IMR-90 (cell line): ENCODE measurements around the gene ADPRS. TPM values are rescaled to one million over a fixed set of nuclear protein-coding genes. Genes with fewer than 3 reads are reported as not detected.

Experiments
- ATAC-seq: fragments of 200-7000 bp; cut with Tn5 transposase; 2 replicates; pipeline ENCODE4 v1.9.1; 2020; ENCODE audit warnings: low read depth, mild to moderate bottlenecking, moderate library complexity
- BruUV-seq: library from RNA; stranded (reverse); fragments of 400-500 nt; replicated peaks from 2 replicates; lab custom pipeline; 2021; lab: Mats Ljungman, UMichigan
- CTCF ChIA-PET: fragments of 300-600 bp; formaldehyde crosslinking; extraction: SDS; loops from one replicate; lab custom pipeline; 2021; ENCODE audit warnings: antibody characterized with exemption; lab: Yijun Ruan, JAX
- POLR2A ChIA-PET: fragments of 300-600 bp; sonication (Branson Sonifier 250); formaldehyde crosslinking; loops from one replicate; lab custom pipeline; 2022; ENCODE audit warnings: antibody characterized with exemption; ENCODE audit not compliant: unreplicated experiment; lab: Charles Lee
- DNase-seq: peaks from one replicate; pipeline ENCODE4 v3.0.0; 2013
- H2AFZ ChIP-seq: replicated peaks from 2 replicates; pipeline ENCODE3; 2013; ENCODE audit warnings: low read length, mild to moderate bottlenecking; ENCODE audit not compliant: poor library complexity
- H2AK5ac ChIP-seq: 2 replicates; pipeline ENCODE4 v1.6.1; 2013; ENCODE audit warnings: low read depth, low read length, inconsistent platforms
- H2AK9ac ChIP-seq: replicated peaks from 2 replicates; pipeline ENCODE3; 2013; ENCODE audit warnings: mild to moderate bottlenecking, low read depth, low read length, moderate library complexity; ENCODE audit not compliant: poor library complexity
- H2BK120ac ChIP-seq: 2 replicates; pipeline ENCODE4 v1.6.1; 2013; ENCODE audit warnings: low read depth, low read length, inconsistent platforms
- H2BK15ac ChIP-seq: 3 replicates; pipeline ENCODE4 v1.6.1; 2013; ENCODE audit warnings: low read depth, low read length, inconsistent platforms
- H2BK20ac ChIP-seq: 2 replicates; pipeline ENCODE4 v1.6.1; 2013; ENCODE audit warnings: low read depth, mild to moderate bottlenecking, inconsistent platforms, low read length, moderate library complexity
- H2BK5ac ChIP-seq: 2 replicates; pipeline ENCODE4 v1.6.1; 2013; ENCODE audit warnings: mild to moderate bottlenecking, low read depth, low read length, inconsistent platforms; ENCODE audit not compliant: poor library complexity, severe bottlenecking
- H3K14ac ChIP-seq: replicated peaks from 2 replicates; pipeline ENCODE4 v1.6.1; 2013; ENCODE audit warnings: low read depth, low read length, inconsistent platforms
- H3K18ac ChIP-seq: 2 replicates; pipeline ENCODE4 v1.6.1; 2013; ENCODE audit warnings: low read depth, low read length, control low read depth
- H3K23ac ChIP-seq: 2 replicates; pipeline ENCODE4 v1.6.1; 2013; ENCODE audit warnings: low read depth, low read length, inconsistent platforms
- H3K27ac ChIP-seq: 2 replicates; pipeline ENCODE4 v1.5.1; 2013; ENCODE audit warnings: mild to moderate bottlenecking, control low read depth, low read length; ENCODE audit not compliant: insufficient read depth
- H3K27me3 ChIP-seq: 2 replicates; pipeline ENCODE4 v1.6.1; 2013; ENCODE audit warnings: low read length; ENCODE audit not compliant: control insufficient read depth, insufficient read depth
- H3K36me3 ChIP-seq: 2 replicates; pipeline ENCODE4 v1.6.1; 2013; ENCODE audit warnings: low read length, mixed read lengths; ENCODE audit not compliant: control insufficient read depth, insufficient read depth
- H3K4ac ChIP-seq: 2 replicates; pipeline ENCODE4 v1.6.1; 2013; ENCODE audit warnings: low read depth, low read length, inconsistent platforms
- H3K4me1 ChIP-seq: 2 replicates; pipeline ENCODE4 v1.6.1; 2013; ENCODE audit warnings: low read length, mixed read lengths; ENCODE audit not compliant: control insufficient read depth, insufficient read depth
- H3K4me2 ChIP-seq: 2 replicates; pipeline ENCODE4 v1.6.1; 2013; ENCODE audit warnings: low read depth, mild to moderate bottlenecking, control low read depth, low read length, moderate library complexity
- H3K4me3 ChIP-seq: 2 replicates; pipeline ENCODE4 v1.5.1; 2013; ENCODE audit warnings: low read depth, mild to moderate bottlenecking, control low read depth, low read length, moderate library complexity; ENCODE audit not compliant: insufficient read depth
- H3K56ac ChIP-seq: 2 replicates; pipeline ENCODE4 v1.6.1; 2013; ENCODE audit warnings: low read length, inconsistent platforms; ENCODE audit not compliant: insufficient read depth; ENCODE audit errors: extremely low read depth
- H3K79me1 ChIP-seq, 2 experiments: 2 replicates each; pipeline ENCODE4 v1.6.1; 2013; ENCODE audit warnings: low read length in 2 of 2, inconsistent platforms in 1 of 2, low read depth in 1 of 2
- H3K9ac ChIP-seq: 2 replicates; pipeline ENCODE4 v1.6.1; 2013; ENCODE audit warnings: low read depth, low read length, control low read depth
- H3K9me1 ChIP-seq: 2 replicates; pipeline ENCODE4 v1.6.1; 2013; ENCODE audit warnings: low read length, inconsistent platforms; ENCODE audit not compliant: insufficient read depth
- H3K9me3 ChIP-seq: 2 replicates; pipeline ENCODE4 v1.6.1; 2013; ENCODE audit warnings: low read length; ENCODE audit not compliant: control insufficient read depth, insufficient read depth
- H4K20me1 ChIP-seq: 2 replicates; pipeline ENCODE4 v1.6.1; 2013; ENCODE audit warnings: low read length, inconsistent platforms; ENCODE audit not compliant: insufficient read depth
- H4K5ac ChIP-seq: 2 replicates; pipeline ENCODE4 v1.6.1; 2013; ENCODE audit warnings: mild to moderate bottlenecking, low read depth, low read length, control low read depth
- H4K8ac ChIP-seq, 2 experiments: 2 replicates each; pipeline ENCODE4 v1.6.1; 2013; ENCODE audit warnings: low read depth in 2 of 2, low read length in 2 of 2, control low read depth in 1 of 2, inconsistent platforms in 1 of 2
- H4K91ac ChIP-seq: 2 replicates; pipeline ENCODE4 v1.6.1; 2013; ENCODE audit warnings: low read depth, low read length, inconsistent platforms; ENCODE audit not compliant: insufficient read depth
- CEBPB ChIP-seq: IDR thresholded peaks from 2 replicates; pipeline ENCODE4 v1.6.1; 2012; ENCODE audit warnings: low read depth, low read length, improper control_type of control experiment
- MXI1 ChIP-seq: IDR thresholded peaks from 2 replicates; pipeline ENCODE4 v1.6.1; 2012; ENCODE audit warnings: low read depth, mild to moderate bottlenecking, low read length, moderate library complexity, borderline replicate concordance
- POLR2A ChIP-seq: IDR thresholded peaks from 2 replicates; pipeline ENCODE4 v1.6.1; 2012; ENCODE audit warnings: mild to moderate bottlenecking, low read depth, low read length
- RCOR1 ChIP-seq: IDR thresholded peaks from 2 replicates; pipeline ENCODE4 v1.6.1; 2012; ENCODE audit warnings: mild to moderate bottlenecking, low read length, improper control_type of control experiment; ENCODE audit not compliant: insufficient replicate concordance
- WGBS, 2 experiments: methylation state at CpG; one replicate each; pipeline versions ENCODE4 v1.1.5 to v1.1.7; 2013; ENCODE audit warnings: missing lambda C conversion rate in 2 of 2; ENCODE audit not compliant: insufficient read length in 1 of 2; ENCODE audit errors: extremely low coverage in 2 of 2; 5-methylcytosine and 5-hydroxymethylcytosine counted together
- dilution Hi-C: fragments of 300-500 bp; cut with HindIII; formaldehyde crosslinking; loops from one replicate; pipeline ENCODE4 v1.14.3; 2018; ENCODE audit warnings: low sequenced_read_pairs; ENCODE audit not compliant: unreplicated experiment
- in situ Hi-C: fragments of 300-500 bp; cut with MboI; formaldehyde crosslinking; loops from 3 replicates; pipeline ENCODE4 v1.14.3; 2019; ENCODE audit warnings: low sequenced_read_pairs, inconsistent platforms, mixed read lengths
- intact Hi-C: fragments of 100-400 bp; cut with micrococcal nuclease; formaldehyde crosslinking; loops from 2 replicates; pipeline ENCODE4 v1.10.0; 2022
- polyA plus RNA-seq, 3 experiments: library from polyadenylated mRNA; depleted of rRNA; stranded (reverse); fragments of >200 nt; gene quantifications; 2 replicates each; pipeline ENCODE4 v1.2.3, GENCODE V29; 2012; ENCODE audit warnings: low replicate concordance in 1 of 3
- total RNA-seq: library from RNA; depleted of rRNA; stranded (reverse); fragments of >200 nt; gene quantifications from 2 replicates; pipeline ENCODE4 v1.2.3, GENCODE V29; 2012

ADPRS gene
- total and polyA plus RNA-seq, 2 of the 4 experiments (the other 2 are of a cell fraction): 31.0 to 37.2 TPM

GRCh38 chr1:36137226-36137625 lies 48.5 kb downstream of the ADPRS start:
- DNase-seq (no peak), ATAC-seq (no peak)
- Histone ChIP-seq H2BK5ac (peak overlapping the region; percentile 66), H4K8ac (peak overlapping the region in 1 of 2 experiments; percentile 53; a peak in 1 of 4 replicates), H3K27ac (peak overlapping the region; percentile 55), H2AFZ (peak overlapping the region; percentile 44), H3K14ac (peak overlapping the region; percentile 74), H2AK9ac (peak overlapping the region; percentile 83), H3K4me2 (no peak overlapping the region), H3K79me1 (peaks cover 14 to 52% of the 10 kb centered on the region in 2 experiments; a peak in 3 of 4 replicates), H4K91ac (peak overlapping the region; percentile 42), H2BK120ac (peak overlapping the region; percentile 65; the same call in 1 of the 2 replicates), H3K9me1 (peaks cover 35% of the 10 kb centered on the region), H3K27me3 (no peaks in the 10 kb centered on the region), H3K9me3 (no peaks in the 10 kb centered on the region), H3K4me3 (no peak overlapping the region), H3K18ac (no peak overlapping the region; the same call in 1 of the 2 replicates), H2AK5ac (peak overlapping the region; percentile 54), H2BK20ac (peak overlapping the region; percentile 57), H4K20me1 (peaks cover 4% of the 10 kb centered on the region; the same call in 1 of the 2 replicates), H3K56ac (no peak overlapping the region), H4K5ac (no peak overlapping the region), H3K4ac (peak overlapping the region; percentile 80), H2BK15ac (peak overlapping the region; percentile 61; the same call in 1 of the 3 replicates), H3K4me1 (peaks cover 26% of the 10 kb centered on the region), H3K23ac (no peak overlapping the region), H3K36me3 (peaks cover 19% of the 10 kb centered on the region), H3K9ac (no peak overlapping the region)
- intact Hi-C loops: no loop called here
- dilution Hi-C loops: no loop called here
- ChIA-PET CTCF (no interaction called here), POLR2A (interaction anchor here (0.5 kb wide), 1 partner anchor 172 kb away, joined by 14 read pairs; no protein-coding TSS in a partner anchor)
- BruUV-seq: no TSS peak
- 95% methylated on average over 4 of the region's 5 CpGs; no CpG with 5 or more reads in 1 of the 2 experiments for WGBS, 2 experiments
- in situ Hi-C loops: no loop called here
- TF ChIP-seq RCOR1 (no peak), MXI1 (no peak), CEBPB (no peak), POLR2A (no peak)
